ENCODE data around the gene HLA-DQB2. TPM values are rescaled to one million over a fixed set of nuclear protein-coding genes. Genes with fewer than 3 reads are reported as not detected.

The HLA-DQB2 gene
- total and polyA plus RNA-seq, 9 of the 15 experiments (the other 6 are each of a cell fraction or from before 2014, with no cell fraction given): not detected

DNA sequence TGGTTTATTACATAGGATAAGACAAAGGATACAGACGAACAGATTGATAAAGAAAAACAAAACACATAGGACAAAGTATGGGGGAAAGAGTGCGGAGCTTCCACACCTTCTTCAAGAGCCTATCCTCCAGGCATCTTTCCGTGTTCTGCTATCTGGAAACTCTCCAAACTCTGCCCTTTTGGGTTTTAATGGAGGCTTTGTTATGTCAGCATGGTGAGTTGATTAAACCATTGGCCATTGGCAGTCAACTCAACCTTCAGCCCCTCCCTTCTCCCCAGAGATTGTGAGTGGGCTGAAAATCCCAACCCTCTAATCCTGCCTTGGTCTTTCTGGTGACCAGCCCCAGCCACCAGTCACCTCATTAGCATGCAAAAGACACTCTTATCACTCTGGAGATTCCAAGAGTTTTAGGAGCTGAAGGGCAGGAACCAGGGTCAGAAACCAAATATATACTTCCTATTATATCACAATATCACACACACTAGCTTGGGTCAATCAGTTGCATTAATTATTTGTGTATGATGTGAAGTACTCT is 29.6 kb upstream of the HLA-DQB2 start:
- H2AFZ ChIP-seq (ENCODE audit: low read depth, low read length): no peak overlapping the region
- ChIA-PET POLR2A (interaction anchor here (0.7 to 1.1 kb wide), 3 partner anchors 13 to 135 kb away, joined by 3 read pairs; no protein-coding TSS in a partner anchor), CTCF (ENCODE audit: low intra/inter-chr PET ratio) (no interaction called here)
- WGBS (ENCODE audit: insufficient coverage, low coverage, missing lambda C conversion rate): 0% methylated on average over 3 of the region's 3 CpGs
- H3K9me1 ChIP-seq (ENCODE audit: control insufficient read depth, insufficient read depth, low read length): no peaks in the 10 kb centered on the region
- ATAC-seq (no peak), DNase-seq (ENCODE audit: extremely low read depth in 1 of 4, low spot score in 3 of 4) (no peak), FAIRE-seq (no peak)
- no peaks in the 10 kb centered on the region for H3K36me3 ChIP-seq (ENCODE audit: control insufficient read depth, insufficient read depth, low read length)
- intact Hi-C loops (cut with micrococcal nuclease): no loop called here
- no TSS peak for BruUV-seq (replicated peaks)
- in situ Hi-C loops (cut with MboI): loop anchor here (5.0 kb wide), 1 partner anchor 546 kb away; no protein-coding TSS in a partner anchor
- peaks cover 28% of the 10 kb centered on the region in 2 experiments for H3K27me3 ChIP-seq (ENCODE audit: control insufficient read depth in 2 of 2, insufficient read depth in 2 of 2, low read length in 2 of 2)
- no peaks in the 10 kb centered on the region for H3K4me1 ChIP-seq (replicated peaks in 1 of 2; ENCODE audit: control insufficient read depth in 2 of 2, insufficient read depth in 2 of 2, low read length in 2 of 2)
- no peak overlapping the region for H3K4me2 ChIP-seq (ENCODE audit: insufficient read depth, low read length)
- H3K4me3 ChIP-seq: no peak overlapping the region
- H3K9ac ChIP-seq (ENCODE audit: insufficient read depth in 1 of 2, low read depth in 2 of 2, low read length in 2 of 2): no peak overlapping the region
- H4K20me1 ChIP-seq (replicated peaks; ENCODE audit: control insufficient read depth, insufficient read depth, low read length): no peaks in the 10 kb centered on the region
- no peak overlapping the region for H3K27ac ChIP-seq (ENCODE audit: extremely low read depth, low read depth, low read length)
- no peaks in the 10 kb centered on the region for H3K79me2 ChIP-seq (ENCODE audit: control insufficient read depth, insufficient read depth, low read length)
- no peaks in the 10 kb centered on the region for H3K9me3 ChIP-seq (replicated peaks; ENCODE audit: control insufficient read depth, insufficient read depth, low read depth, low read length)
- TF ChIP-seq, protein P1, sequence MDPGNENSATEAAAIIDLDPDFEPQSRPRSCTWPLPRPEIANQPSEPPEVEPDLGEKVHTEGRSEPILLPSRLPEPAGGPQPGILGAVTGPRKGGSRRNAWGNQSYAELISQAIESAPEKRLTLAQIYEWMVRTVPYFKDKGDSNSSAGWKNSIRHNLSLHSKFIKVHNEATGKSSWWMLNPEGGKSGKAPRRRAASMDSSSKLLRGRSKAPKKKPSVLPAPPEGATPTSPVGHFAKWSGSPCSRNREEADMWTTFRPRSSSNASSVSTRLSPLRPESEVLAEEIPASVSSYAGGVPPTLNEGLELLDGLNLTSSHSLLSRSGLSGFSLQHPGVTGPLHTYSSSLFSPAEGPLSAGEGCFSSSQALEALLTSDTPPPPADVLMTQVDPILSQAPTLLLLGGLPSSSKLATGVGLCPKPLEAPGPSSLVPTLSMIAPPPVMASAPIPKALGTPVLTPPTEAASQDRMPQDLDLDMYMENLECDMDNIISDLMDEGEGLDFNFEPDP (CRISPR knock-in tag; IDR thresholded peaks at IDR 0.05): no peak
- TF ChIP-seq RAD51 (IDR thresholded peaks at IDR 0.05; ENCODE audit: borderline replicate concordance, low read depth): no peak
- TF ChIP-seq, protein P2, sequence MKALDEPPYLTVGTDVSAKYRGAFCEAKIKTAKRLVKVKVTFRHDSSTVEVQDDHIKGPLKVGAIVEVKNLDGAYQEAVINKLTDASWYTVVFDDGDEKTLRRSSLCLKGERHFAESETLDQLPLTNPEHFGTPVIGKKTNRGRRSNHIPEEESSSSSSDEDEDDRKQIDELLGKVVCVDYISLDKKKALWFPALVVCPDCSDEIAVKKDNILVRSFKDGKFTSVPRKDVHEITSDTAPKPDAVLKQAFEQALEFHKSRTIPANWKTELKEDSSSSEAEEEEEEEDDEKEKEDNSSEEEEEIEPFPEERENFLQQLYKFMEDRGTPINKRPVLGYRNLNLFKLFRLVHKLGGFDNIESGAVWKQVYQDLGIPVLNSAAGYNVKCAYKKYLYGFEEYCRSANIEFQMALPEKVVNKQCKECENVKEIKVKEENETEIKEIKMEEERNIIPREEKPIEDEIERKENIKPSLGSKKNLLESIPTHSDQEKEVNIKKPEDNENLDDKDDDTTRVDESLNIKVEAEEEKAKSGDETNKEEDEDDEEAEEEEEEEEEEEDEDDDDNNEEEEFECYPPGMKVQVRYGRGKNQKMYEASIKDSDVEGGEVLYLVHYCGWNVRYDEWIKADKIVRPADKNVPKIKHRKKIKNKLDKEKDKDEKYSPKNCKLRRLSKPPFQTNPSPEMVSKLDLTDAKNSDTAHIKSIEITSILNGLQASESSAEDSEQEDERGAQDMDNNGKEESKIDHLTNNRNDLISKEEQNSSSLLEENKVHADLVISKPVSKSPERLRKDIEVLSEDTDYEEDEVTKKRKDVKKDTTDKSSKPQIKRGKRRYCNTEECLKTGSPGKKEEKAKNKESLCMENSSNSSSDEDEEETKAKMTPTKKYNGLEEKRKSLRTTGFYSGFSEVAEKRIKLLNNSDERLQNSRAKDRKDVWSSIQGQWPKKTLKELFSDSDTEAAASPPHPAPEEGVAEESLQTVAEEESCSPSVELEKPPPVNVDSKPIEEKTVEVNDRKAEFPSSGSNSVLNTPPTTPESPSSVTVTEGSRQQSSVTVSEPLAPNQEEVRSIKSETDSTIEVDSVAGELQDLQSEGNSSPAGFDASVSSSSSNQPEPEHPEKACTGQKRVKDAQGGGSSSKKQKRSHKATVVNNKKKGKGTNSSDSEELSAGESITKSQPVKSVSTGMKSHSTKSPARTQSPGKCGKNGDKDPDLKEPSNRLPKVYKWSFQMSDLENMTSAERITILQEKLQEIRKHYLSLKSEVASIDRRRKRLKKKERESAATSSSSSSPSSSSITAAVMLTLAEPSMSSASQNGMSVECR (CRISPR knock-in tag; IDR thresholded peaks at IDR 0.05): no peak
- no peak for TF ChIP-seq ZNF785 (CRISPR knock-in tag; IDR thresholded peaks at IDR 0.05)
- TF ChIP-seq, protein P3, sequence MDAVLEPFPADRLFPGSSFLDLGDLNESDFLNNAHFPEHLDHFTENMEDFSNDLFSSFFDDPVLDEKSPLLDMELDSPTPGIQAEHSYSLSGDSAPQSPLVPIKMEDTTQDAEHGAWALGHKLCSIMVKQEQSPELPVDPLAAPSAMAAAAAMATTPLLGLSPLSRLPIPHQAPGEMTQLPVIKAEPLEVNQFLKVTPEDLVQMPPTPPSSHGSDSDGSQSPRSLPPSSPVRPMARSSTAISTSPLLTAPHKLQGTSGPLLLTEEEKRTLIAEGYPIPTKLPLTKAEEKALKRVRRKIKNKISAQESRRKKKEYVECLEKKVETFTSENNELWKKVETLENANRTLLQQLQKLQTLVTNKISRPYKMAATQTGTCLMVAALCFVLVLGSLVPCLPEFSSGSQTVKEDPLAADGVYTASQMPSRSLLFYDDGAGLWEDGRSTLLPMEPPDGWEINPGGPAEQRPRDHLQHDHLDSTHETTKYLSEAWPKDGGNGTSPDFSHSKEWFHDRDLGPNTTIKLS (IDR thresholded peaks at IDR 0.05; ENCODE audit: borderline replicate concordance, low read depth): no peak
- no peak for TF ChIP-seq HDAC6 (IDR thresholded peaks at IDR 0.05; ENCODE audit: low read depth, low read length)
- no peak for TF ChIP-seq POLR3A (IDR thresholded peaks at IDR 0.05; ENCODE audit: borderline replicate concordance, extremely low read depth, insufficient read depth, insufficient read length)
- no peak for TF ChIP-seq FIP1L1 (IDR thresholded peaks at IDR 0.05; ENCODE audit: low read depth, low read length, poor library complexity, severe bottlenecking)
- TF ChIP-seq, protein P4, sequence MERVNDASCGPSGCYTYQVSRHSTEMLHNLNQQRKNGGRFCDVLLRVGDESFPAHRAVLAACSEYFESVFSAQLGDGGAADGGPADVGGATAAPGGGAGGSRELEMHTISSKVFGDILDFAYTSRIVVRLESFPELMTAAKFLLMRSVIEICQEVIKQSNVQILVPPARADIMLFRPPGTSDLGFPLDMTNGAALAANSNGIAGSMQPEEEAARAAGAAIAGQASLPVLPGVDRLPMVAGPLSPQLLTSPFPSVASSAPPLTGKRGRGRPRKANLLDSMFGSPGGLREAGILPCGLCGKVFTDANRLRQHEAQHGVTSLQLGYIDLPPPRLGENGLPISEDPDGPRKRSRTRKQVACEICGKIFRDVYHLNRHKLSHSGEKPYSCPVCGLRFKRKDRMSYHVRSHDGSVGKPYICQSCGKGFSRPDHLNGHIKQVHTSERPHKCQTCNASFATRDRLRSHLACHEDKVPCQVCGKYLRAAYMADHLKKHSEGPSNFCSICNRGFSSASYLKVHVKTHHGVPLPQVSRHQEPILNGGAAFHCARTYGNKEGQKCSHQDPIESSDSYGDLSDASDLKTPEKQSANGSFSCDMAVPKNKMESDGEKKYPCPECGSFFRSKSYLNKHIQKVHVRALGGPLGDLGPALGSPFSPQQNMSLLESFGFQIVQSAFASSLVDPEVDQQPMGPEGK (CRISPR knock-in tag; IDR thresholded peaks at IDR 0.05; ENCODE audit: borderline replicate concordance): no peak
- TF ChIP-seq XRCC4 (IDR thresholded peaks at IDR 0.05; ENCODE audit: extremely low read depth, insufficient read depth, insufficient read length): no peak
- TF ChIP-seq CEBPG (CRISPR knock-in tag; IDR thresholded peaks at IDR 0.05): no peak
- no peak for TF ChIP-seq CEBPG (tag; conservative IDR thresholded peaks at IDR 0.05 in 1 of 2, IDR thresholded peaks at IDR 0.05 in 1 of 2)
